Fibroblast of the aortic adventitia (primary cell): ENCODE results near the gene COL4A4. TPM values are rescaled to one million over a fixed set of nuclear protein-coding genes. Genes with fewer than 3 reads are reported as not detected.

ENCODE experiments used
- DNase-seq: peaks from one replicate; pipeline ENCODE4 v3.0.0-alpha.2; 2010; ENCODE audit warnings: low read depth
- H3K4me3 ChIP-seq: 2 replicates; pipeline ENCODE4 v1.5.1; 2011; ENCODE audit warnings: low read depth, mild to moderate bottlenecking, control low read depth, low read length, moderate library complexity
- CTCF ChIP-seq: IDR thresholded peaks from 2 replicates; pipeline ENCODE4 v1.5.1; 2011; ENCODE audit warnings: mild to moderate bottlenecking, low read length, control low read depth, inconsistent platforms; ENCODE audit not compliant: insufficient read depth
- total RNA-seq: library from RNA; depleted of rRNA; stranded (reverse); fragments of >200 nt; gene quantifications from 2 replicates; pipeline ENCODE4 v1.2.3, GENCODE V29; 2012; ENCODE audit warnings: low replicate concordance

COL4A4 gene
- total RNA-seq, 1 donor = 2.6 TPM

- no peak for DNase-seq
- no peak for TF ChIP-seq CTCF
- no peak overlapping the region for H3K4me3 ChIP-seq
These were observed 192.9 kb downstream of the COL4A4 start for GRCh38 chr2:226971084-226971483.

- TF ChIP-seq CTCF = no peak
- no peak for DNase-seq
- H3K4me3 ChIP-seq = no peak overlapping the region
These were observed 193.6 kb downstream of the COL4A4 start for GRCh38 chr2:226970362-226970761.

GRCh38 chr2:226969417-226970080 is 194.5 kb downstream of the COL4A4 start:
- peak; percentile 60 for DNase-seq
- H3K4me3 ChIP-seq = no peak overlapping the region
- no peak for TF ChIP-seq CTCF

GRCh38 chr2:226965376-226965775 is 198.6 kb downstream of the COL4A4 start:
- DNase-seq = peak; percentile 27
- no peak overlapping the region for H3K4me3 ChIP-seq
- no peak for TF ChIP-seq CTCF

GRCh38 chr2:226963528-226963927 is 200.5 kb downstream of the COL4A4 start:
- no peak overlapping the region for H3K4me3 ChIP-seq
- TF ChIP-seq CTCF = no peak
- peak; percentile 72 for DNase-seq

GRCh38 chr2:226962176-226962773 is 201.7 kb downstream of the COL4A4 start:
- H3K4me3 ChIP-seq = no peak overlapping the region
- no peak for TF ChIP-seq CTCF
- no peak for DNase-seq
